ENCODE data around the gene CPNE1. TPM values are rescaled to one million over a fixed set of nuclear protein-coding genes. Genes with fewer than 3 reads are reported as not detected.
A peak's percentile ranks its signal among the peaks of the same experiment; 100 is the strongest.

Gene CPNE1
- total and polyA plus RNA-seq, 2 experiments from 2014 or later: 166 to 172 TPM

DNA sequence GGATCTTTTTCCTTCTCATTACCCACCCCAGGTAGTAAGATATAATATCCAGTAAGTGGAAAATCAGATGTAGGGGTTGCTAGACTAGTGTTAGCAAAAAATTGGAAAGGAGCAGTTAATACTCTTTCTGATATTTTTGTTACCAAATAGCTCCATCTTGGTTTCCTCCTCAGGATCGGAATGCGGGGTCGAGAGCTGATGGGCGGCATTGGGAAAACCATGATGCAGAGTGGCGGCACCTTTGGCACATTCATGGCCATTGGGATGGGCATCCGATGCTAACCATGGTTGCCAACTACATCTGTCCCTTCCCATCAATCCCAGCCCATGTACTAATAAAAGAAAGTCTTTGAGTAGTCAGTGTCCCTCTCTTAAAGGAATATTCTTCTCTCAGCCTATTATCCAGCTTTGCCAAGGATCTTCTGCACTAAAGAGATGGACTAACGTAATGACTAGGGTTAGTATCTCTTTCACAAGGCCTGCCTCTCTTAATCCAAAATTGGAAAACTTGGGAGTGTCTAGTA lies 36.0 kb upstream of the CPNE1 start:
- no peak for TF ChIP-seq EZH2 (IDR thresholded peaks at IDR 0.05; ENCODE audit: insufficient read depth, poor library complexity, severe bottlenecking)
- no peak for TF ChIP-seq EZH2phosphoT487 (IDR thresholded peaks at IDR 0.05; ENCODE audit: insufficient read depth, low read depth)
- no peaks in the 10 kb centered on the region for H3K9me3 ChIP-seq (ENCODE audit: low read depth)
- H3K27ac ChIP-seq: peak overlapping the region; percentile 91
- H2AFZ ChIP-seq: no peak overlapping the region
- H3K9ac ChIP-seq: peak overlapping the region; percentile 96
- no peaks in the 10 kb centered on the region for H3K9me2 ChIP-seq (ENCODE audit: insufficient read depth)
- 74 to 77% methylated on average over 7 of the region's 7 CpGs for WGBS, 2 experiments (ENCODE audit: low coverage in 1 of 2, low lambda C conversion rate in 2 of 2, missing lambda C conversion rate in 2 of 2)
- no peaks in the 10 kb centered on the region for H3K27me3 ChIP-seq (replicated peaks; ENCODE audit: insufficient read depth)
- H3K4me1 ChIP-seq (ENCODE audit: insufficient read depth): peaks cover 48% of the 10 kb centered on the region
- H3K4me2 ChIP-seq (ENCODE audit: unreplicated experiment): peak overlapping the region; percentile 93
- peak overlapping the region; percentile 94 for H3K4me3 ChIP-seq
- DNase-seq: peak; percentile 45
- peaks cover 39% of the 10 kb centered on the region for H3K36me3 ChIP-seq (ENCODE audit: low read depth)
- peaks cover 63% of the 10 kb centered on the region for H3F3A ChIP-seq (ENCODE audit: insufficient read depth)
- H4K20me1 ChIP-seq (ENCODE audit: insufficient read depth): no peaks in the 10 kb centered on the region; the same call in 1 of the 2 replicates
- in situ Hi-C loops (cut with MboI): no loop called here
- peaks cover 80% of the 10 kb centered on the region for H3K79me2 ChIP-seq (ENCODE audit: insufficient read depth)

DNA sequence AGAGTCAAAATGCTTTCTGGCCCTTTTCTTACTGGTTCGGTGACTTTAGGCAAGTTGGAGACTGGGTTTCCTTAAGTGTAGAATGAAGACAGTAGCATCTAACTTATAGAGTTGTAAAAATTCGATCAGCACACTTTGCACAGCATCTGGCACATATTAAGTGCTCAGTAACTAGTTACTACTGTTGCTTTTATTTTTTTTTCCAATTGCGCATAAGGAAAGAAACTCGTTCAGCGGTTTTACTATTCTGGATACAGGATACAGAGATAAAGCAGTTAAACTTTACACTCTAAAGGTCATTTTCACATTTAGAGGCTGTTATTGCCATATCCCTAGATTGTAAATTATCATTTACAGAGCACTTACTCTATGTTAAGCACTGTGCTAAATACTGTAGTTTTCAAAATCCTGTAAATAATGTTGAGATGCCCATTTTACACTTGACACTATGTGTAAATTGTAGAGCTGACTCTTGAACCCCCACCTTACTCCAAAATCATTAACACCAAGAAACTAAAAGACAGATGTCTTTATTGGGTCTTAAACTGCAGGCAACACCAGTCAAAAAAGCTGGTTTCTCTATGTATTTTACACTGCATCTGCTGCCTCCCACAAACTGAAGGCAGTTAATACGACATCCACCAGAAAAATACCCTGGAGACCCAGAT lies 35.4 kb upstream of the CPNE1 start:
- no peak for DNase-seq
- Histone ChIP-seq H3F3A (ENCODE audit: insufficient read depth) (peaks cover 57% of the 10 kb centered on the region), H3K4me3 (peak overlapping the region; percentile 94), H3K9ac (peak overlapping the region; percentile 96), H3K4me1 (ENCODE audit: insufficient read depth) (peaks cover 48% of the 10 kb centered on the region), H2AFZ (peak overlapping the region; percentile 84), H4K20me1 (ENCODE audit: insufficient read depth) (no peaks in the 10 kb centered on the region; the same call in 1 of the 2 replicates), H3K36me3 (ENCODE audit: low read depth) (peaks cover 33% of the 10 kb centered on the region), H3K27me3 (replicated peaks; ENCODE audit: insufficient read depth) (no peaks in the 10 kb centered on the region), H3K9me2 (ENCODE audit: insufficient read depth) (no peaks in the 10 kb centered on the region), H3K4me2 (ENCODE audit: unreplicated experiment) (peak overlapping the region; percentile 93), H3K79me2 (ENCODE audit: insufficient read depth) (peaks cover 80% of the 10 kb centered on the region), H3K27ac (peak overlapping the region; percentile 91), H3K9me3 (ENCODE audit: low read depth) (no peaks in the 10 kb centered on the region)
- in situ Hi-C loops (cut with MboI): no loop called here
- TF ChIP-seq EZH2phosphoT487 (IDR thresholded peaks at IDR 0.05; ENCODE audit: insufficient read depth, low read depth): no peak
- TF ChIP-seq EZH2 (IDR thresholded peaks at IDR 0.05; ENCODE audit: insufficient read depth, poor library complexity, severe bottlenecking): no peak
- WGBS, 2 experiments (ENCODE audit: low coverage in 1 of 2, low lambda C conversion rate in 2 of 2, missing lambda C conversion rate in 2 of 2): 9 to 10% methylated on average over 6 of the region's 6 CpGs

DNA sequence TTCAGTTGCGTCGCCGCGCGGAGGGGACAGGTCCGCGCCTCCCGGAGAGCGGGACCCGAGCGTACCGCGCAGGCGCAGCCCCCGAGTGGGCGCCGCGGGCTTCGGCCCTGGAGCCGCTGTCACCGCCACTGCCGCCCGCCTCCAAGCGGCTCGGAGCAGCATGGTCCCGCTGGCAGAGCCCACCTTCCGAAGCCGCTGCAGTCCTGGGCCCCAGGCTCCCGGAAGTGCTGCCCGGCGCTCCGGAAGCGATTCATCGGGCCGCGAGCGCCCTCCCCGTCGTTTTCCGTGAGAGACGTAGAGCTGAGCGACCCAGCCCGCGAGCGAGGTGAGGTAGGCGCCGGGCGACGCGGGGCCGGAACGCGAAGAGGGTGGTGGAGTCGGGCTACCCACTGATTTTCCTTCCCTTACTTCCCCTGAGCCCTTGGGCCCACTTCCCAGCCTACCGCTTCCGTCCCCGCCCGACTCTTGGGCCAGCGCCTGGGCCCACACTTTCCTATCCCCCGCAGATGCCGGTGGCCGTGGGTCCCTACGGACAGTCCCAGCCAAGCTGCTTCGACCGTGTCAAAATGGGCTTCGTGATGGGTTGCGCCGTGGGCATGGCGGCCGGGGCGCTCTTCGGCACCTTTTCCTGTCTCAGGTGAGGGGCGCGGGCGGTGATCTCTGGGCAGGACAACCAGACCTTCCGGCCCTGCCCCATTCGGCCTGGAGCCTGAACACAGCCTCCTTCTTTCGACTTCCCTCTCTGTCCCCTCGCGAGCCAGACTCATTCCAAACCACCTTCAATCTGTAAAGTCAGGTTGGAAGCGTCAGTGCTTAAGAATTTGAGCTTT lies 34.6 kb upstream of the CPNE1 start, which contains the start of the genes NFS1 and ROMO1:
NFS1 (minus strand) TSS at position 226 of the 830 bp plus-strand sequence; CDS start at position 162, 64 bp downstream.
ROMO1 (plus strand) TSS at position 279 of the 830 bp plus-strand sequence; CDS start at position 507, 228 bp downstream.
- Histone ChIP-seq H3K9me2 (ENCODE audit: insufficient read depth) (no peaks in the 10 kb centered on the region), H4K20me1 (ENCODE audit: insufficient read depth) (no peaks in the 10 kb centered on the region; the same call in 1 of the 2 replicates), H3F3A (ENCODE audit: insufficient read depth) (peaks cover 50% of the 10 kb centered on the region), H3K79me2 (ENCODE audit: insufficient read depth) (peaks cover 75% of the 10 kb centered on the region), H3K4me1 (ENCODE audit: insufficient read depth) (peaks cover 45% of the 10 kb centered on the region), H3K4me3 (peak within 1 kb of the TSS; percentile 94), H3K9ac (peak within 1 kb of the TSS; percentile 96), H3K27me3 (replicated peaks; ENCODE audit: insufficient read depth) (no peaks in the 10 kb centered on the region), H3K4me2 (ENCODE audit: unreplicated experiment) (peak within 1 kb of the TSS; percentile 93), H3K36me3 (ENCODE audit: low read depth) (peaks cover 25% of the 10 kb centered on the region), H3K9me3 (ENCODE audit: low read depth) (no peaks in the 10 kb centered on the region), H3K27ac (peak within 1 kb of the TSS; percentile 91), H2AFZ (peak within 1 kb of the TSS; percentile 84)
- in situ Hi-C loops (cut with MboI): no loop called here
- 1% methylated on average over 61 to 68 of the region's 81 CpGs for WGBS, 2 experiments (ENCODE audit: low coverage in 1 of 2, low lambda C conversion rate in 2 of 2, missing lambda C conversion rate in 2 of 2)
- DNase-seq: peak; percentile 96
- no peak for TF ChIP-seq EZH2 (IDR thresholded peaks at IDR 0.05; ENCODE audit: insufficient read depth, poor library complexity, severe bottlenecking)
- TF ChIP-seq EZH2phosphoT487 (IDR thresholded peaks at IDR 0.05; ENCODE audit: insufficient read depth, low read depth): no peak
